ENCODE results near the gene TSNAXIP1. TPM values are rescaled to one million over a fixed set of nuclear protein-coding genes. Genes with fewer than 3 reads are reported as not detected.

TSNAXIP1 gene
- total RNA-seq, 4 donors from 2014 or later: 0.55 TPM; not detected in 3

DNA sequence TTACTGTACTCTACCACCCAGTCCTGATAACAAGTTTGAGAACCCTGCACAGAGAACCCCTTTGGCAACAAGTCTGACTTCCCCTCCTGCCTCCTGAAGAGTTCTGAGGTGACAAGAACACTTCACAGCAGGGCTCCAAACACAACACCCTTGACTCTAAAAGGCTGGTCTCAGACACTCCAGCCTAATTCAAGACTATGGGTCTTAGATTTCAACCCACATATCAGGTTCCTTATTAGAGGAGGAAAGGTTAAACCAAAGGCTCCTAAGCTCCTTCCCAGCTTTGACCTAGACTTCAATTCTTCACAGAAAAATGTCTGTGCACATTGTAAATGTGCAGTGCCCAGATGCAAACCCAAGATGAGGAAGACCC, 23.4 kb upstream of the TSNAXIP1 start:
- Histone ChIP-seq H3K36me3 (no peaks in the 10 kb centered on the region), H3K4me1 (peaks cover 0 to 12% (median 0%) of the 10 kb centered on the region in 4 donors), H3K4me3 (no peak overlapping the region), H3K27me3 (no peaks in the 10 kb centered on the region), H3K27ac (no peak overlapping the region), H3K9me3 (no peaks in the 10 kb centered on the region)
- in situ Hi-C loops (cut with MboI; ENCODE audit: low pct_ligation_motif_present in 1 of 4, low pct_unique_long_range_greater_than_20kb in 1 of 4, low sequenced_read_pairs in 3 of 4): no loop called here
- DNase-seq: no peak
- TF ChIP-seq POLR2A (IDR thresholded peaks at IDR 0.05): no peak
- TF ChIP-seq POLR2AphosphoS5 (IDR thresholded peaks at IDR 0.05): no peak
- TF ChIP-seq, protein P1, sequence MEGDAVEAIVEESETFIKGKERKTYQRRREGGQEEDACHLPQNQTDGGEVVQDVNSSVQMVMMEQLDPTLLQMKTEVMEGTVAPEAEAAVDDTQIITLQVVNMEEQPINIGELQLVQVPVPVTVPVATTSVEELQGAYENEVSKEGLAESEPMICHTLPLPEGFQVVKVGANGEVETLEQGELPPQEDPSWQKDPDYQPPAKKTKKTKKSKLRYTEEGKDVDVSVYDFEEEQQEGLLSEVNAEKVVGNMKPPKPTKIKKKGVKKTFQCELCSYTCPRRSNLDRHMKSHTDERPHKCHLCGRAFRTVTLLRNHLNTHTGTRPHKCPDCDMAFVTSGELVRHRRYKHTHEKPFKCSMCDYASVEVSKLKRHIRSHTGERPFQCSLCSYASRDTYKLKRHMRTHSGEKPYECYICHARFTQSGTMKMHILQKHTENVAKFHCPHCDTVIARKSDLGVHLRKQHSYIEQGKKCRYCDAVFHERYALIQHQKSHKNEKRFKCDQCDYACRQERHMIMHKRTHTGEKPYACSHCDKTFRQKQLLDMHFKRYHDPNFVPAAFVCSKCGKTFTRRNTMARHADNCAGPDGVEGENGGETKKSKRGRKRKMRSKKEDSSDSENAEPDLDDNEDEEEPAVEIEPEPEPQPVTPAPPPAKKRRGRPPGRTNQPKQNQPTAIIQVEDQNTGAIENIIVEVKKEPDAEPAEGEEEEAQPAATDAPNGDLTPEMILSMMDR (IDR thresholded peaks at IDR 0.05): no peak
- no peak for TF ChIP-seq EP300 (IDR thresholded peaks at IDR 0.05; ENCODE audit: low read depth)
- intact Hi-C loops (cut with DNase I; ENCODE audit: low total_unique reads): no loop called here

DNA sequence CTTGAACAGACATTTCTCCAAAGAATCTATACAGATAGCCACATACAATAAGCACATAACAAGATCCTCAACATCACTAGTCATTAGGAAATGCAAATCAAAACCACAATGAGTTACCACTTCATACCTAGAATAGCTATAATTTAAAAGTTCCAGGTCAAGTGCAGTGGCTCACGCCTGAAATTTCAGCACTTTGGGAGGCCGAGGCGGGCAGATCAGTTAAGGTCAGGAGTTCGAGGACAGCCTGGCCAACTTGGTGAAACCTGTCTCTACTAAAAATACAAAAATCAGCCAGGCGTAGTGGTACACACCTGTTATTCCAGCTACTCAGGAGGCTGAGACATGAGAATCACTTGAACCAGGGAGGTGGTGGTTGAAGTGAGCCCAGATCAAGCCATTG, 20.2 kb upstream of the TSNAXIP1 start:
- Histone ChIP-seq H3K4me3 (no peak overlapping the region), H3K4me1 (peaks cover 0 to 6% (median 0%) of the 10 kb centered on the region in 4 donors), H3K27me3 (no peaks in the 10 kb centered on the region), H3K9me3 (no peaks in the 10 kb centered on the region), H3K27ac (no peak overlapping the region), H3K36me3 (no peaks in the 10 kb centered on the region)
- no peak for DNase-seq
- intact Hi-C loops (cut with DNase I; ENCODE audit: low total_unique reads): no loop called here
- in situ Hi-C loops (cut with MboI; ENCODE audit: low pct_ligation_motif_present in 1 of 4, low pct_unique_long_range_greater_than_20kb in 1 of 4, low sequenced_read_pairs in 3 of 4): no loop called here
- WGBS, 2 donors (ENCODE audit: low coverage in 1 of 2): 73 to 89% methylated on average over 5 of the region's 5 CpGs
- TF ChIP-seq, protein P1 (IDR thresholded peaks at IDR 0.05): no peak
- no peak for TF ChIP-seq POLR2AphosphoS5 (IDR thresholded peaks at IDR 0.05)
- no peak for TF ChIP-seq POLR2A (IDR thresholded peaks at IDR 0.05)
- TF ChIP-seq EP300 (IDR thresholded peaks at IDR 0.05; ENCODE audit: low read depth): no peak

DNA sequence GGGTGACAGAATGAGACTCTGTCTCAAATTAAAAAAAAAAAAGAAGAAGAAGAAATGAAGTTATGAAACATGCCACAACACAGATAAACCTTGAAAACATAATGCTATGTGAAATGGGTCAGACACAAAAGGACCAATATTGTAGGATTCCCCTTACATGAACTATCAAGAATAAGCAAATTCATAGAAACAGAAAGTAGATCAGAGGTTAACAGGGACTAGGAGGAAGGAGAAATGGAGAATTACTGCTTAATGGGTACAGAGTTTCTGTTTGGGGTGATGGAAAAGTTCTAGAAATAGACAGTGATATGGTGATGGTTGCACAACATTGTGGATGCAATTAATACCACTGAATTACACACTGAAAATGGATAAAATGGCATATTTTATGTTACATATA, 16.6 kb upstream of the TSNAXIP1 start:
- Histone ChIP-seq H3K4me3 (no peak overlapping the region), H3K36me3 (no peaks in the 10 kb centered on the region), H3K27ac (no peak overlapping the region), H3K27me3 (no peaks in the 10 kb centered on the region), H3K4me1 (no peaks in the 10 kb centered on the region), H3K9me3 (no peaks in the 10 kb centered on the region)
- no peak for DNase-seq
- in situ Hi-C loops (cut with MboI; ENCODE audit: low pct_ligation_motif_present in 1 of 4, low pct_unique_long_range_greater_than_20kb in 1 of 4, low sequenced_read_pairs in 3 of 4) (no loop called here), intact Hi-C loops (cut with DNase I; ENCODE audit: low total_unique reads) (no loop called here)
- TF ChIP-seq EP300 (IDR thresholded peaks at IDR 0.05; ENCODE audit: low read depth) (no peak), POLR2AphosphoS5 (IDR thresholded peaks at IDR 0.05) (no peak), POLR2A (IDR thresholded peaks at IDR 0.05) (no peak)
- TF ChIP-seq, protein P1 (IDR thresholded peaks at IDR 0.05): no peak

DNA sequence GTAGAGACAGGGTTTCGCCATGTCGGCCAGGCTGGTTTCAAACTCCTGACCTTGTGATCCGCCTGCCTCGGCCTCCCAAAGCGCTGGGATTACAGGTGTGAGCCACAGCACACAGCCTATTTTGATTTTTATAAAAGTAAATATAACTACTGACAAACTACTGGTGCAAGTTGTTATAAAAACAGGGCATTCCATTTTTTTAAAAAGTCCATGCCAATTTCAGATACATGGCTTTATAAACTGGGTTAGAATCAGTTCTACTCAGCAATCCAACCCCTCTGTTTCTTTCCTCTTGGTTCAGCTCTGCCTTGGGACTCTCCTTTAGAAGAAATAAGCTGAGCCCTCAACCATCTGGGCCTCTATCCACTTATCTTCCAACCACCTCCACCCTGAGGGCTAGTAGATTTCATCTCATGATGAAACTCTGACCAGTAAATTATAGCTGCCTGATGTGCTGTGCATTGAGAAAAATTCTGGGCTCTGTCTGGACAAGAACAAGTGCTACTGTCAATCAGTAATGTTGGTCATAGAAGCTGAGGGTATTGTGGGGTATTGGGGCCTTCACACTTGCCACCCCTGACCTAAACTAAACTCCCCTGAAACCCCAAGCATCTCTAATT, 10.5 kb upstream of the TSNAXIP1 start:
- Histone ChIP-seq H3K4me3 (no peak overlapping the region), H3K36me3 (peaks cover 0 to 7% (median 0%) of the 10 kb centered on the region in 4 donors), H3K27ac (no peak overlapping the region), H3K27me3 (no peaks in the 10 kb centered on the region), H3K9me3 (no peaks in the 10 kb centered on the region), H3K4me1 (peaks cover 0 to 5% (median 0%) of the 10 kb centered on the region in 4 donors)
- no peak for DNase-seq
- in situ Hi-C loops (cut with MboI; ENCODE audit: low pct_ligation_motif_present in 1 of 4, low pct_unique_long_range_greater_than_20kb in 1 of 4, low sequenced_read_pairs in 3 of 4) (no loop called here), intact Hi-C loops (cut with DNase I; ENCODE audit: low total_unique reads) (no loop called here)
- 96 to 100% methylated on average over 3 to 5 of the region's 5 CpGs for WGBS, 2 donors (ENCODE audit: low coverage in 1 of 2)
- no peak for TF ChIP-seq EP300 (IDR thresholded peaks at IDR 0.05; ENCODE audit: low read depth)
- TF ChIP-seq, protein P1 (IDR thresholded peaks at IDR 0.05): no peak
- no peak for TF ChIP-seq POLR2AphosphoS5 (IDR thresholded peaks at IDR 0.05)
- TF ChIP-seq POLR2A (IDR thresholded peaks at IDR 0.05): no peak
